OCI-LY7 (cell line): Measurements from ENCODE around the gene DTX4. TPM values are rescaled to one million over a fixed set of nuclear protein-coding genes. Genes with fewer than 3 reads are reported as not detected.
"Not testable (repeated sequence)": the region's sequence is repeated elsewhere in the genome, so short reads cannot be mapped to it uniquely, and the experiment has no call there.

Experiments
- Bru-seq: library from RNA; stranded (reverse); fragments of 400-500 nt; gene quantifications from one replicate; lab custom pipeline; 2021; lab: Mats Ljungman, UMichigan
- BruChase-seq, 2 experiments: library from RNA; stranded (reverse); fragments of 400-500 nt; gene quantifications; one replicate each; lab custom pipeline; 2021; lab: Mats Ljungman, UMichigan
- BruUV-seq: library from RNA; stranded (reverse); fragments of 400-500 nt; replicated peaks from 2 replicates; lab custom pipeline; 2021; lab: Mats Ljungman, UMichigan
- CTCF ChIA-PET: fragments of 300-600 bp; sonication (Branson Sonifier 250); formaldehyde crosslinking; loops from one replicate; lab custom pipeline; 2022; ENCODE audit warnings: antibody characterized with exemption; ENCODE audit not compliant: unreplicated experiment; lab: Charles Lee
- POLR2A ChIA-PET: fragments of 300-600 bp; sonication (Branson Sonifier 250); formaldehyde crosslinking; loops from one replicate; lab custom pipeline; 2022; ENCODE audit warnings: antibody characterized with exemption; lab: Charles Lee
- DNase-seq: peaks from one replicate; pipeline ENCODE4 v3.0.0-alpha.2; 2015; ENCODE audit warnings: low spot score
- H2AFZ ChIP-seq: fragments of 200-600 bp; sonication (generic), shearing (Covaris generic); 2 replicates; pipeline ENCODE4 v1.6.1; 2014; ENCODE audit warnings: mild to moderate bottlenecking, antibody characterized with exemption, low read length, moderate library complexity
- H3K27ac ChIP-seq: fragments of 200-600 bp; sonication (generic); 2 replicates; pipeline ENCODE4 v1.5.1; 2014; ENCODE audit warnings: mixed run types, low read depth, mild to moderate bottlenecking, moderate library complexity, low read length, inconsistent platforms; ENCODE audit not compliant: poor library complexity, severe bottlenecking
- H3K36me3 ChIP-seq: fragments of 200-600 bp; sonication (generic); 2 replicates; pipeline ENCODE4 v1.6.1; 2014; ENCODE audit warnings: mild to moderate bottlenecking, antibody characterized with exemption, low read length, moderate library complexity, mixed read lengths; ENCODE audit not compliant: insufficient read depth
- H3K4me1 ChIP-seq: fragments of 200-600 bp; sonication (generic); 2 replicates; pipeline ENCODE4 v1.5.1; 2014; ENCODE audit warnings: mild to moderate bottlenecking, low read length; ENCODE audit not compliant: insufficient read depth, poor library complexity, severe bottlenecking
- H3K4me2 ChIP-seq: fragments of 200-600 bp; sonication (generic); 2 replicates; pipeline ENCODE4 v1.6.1; 2014; ENCODE audit warnings: mild to moderate bottlenecking, low read length
- H3K4me3 ChIP-seq: fragments of 200-600 bp; sonication (generic); 2 replicates; pipeline ENCODE4 v1.5.1; 2014; ENCODE audit warnings: mild to moderate bottlenecking, low read depth, low read length; ENCODE audit not compliant: poor library complexity, severe bottlenecking
- H3K79me2 ChIP-seq: fragments of 200-600 bp; sonication (generic); 2 replicates; pipeline ENCODE4 v1.6.1; 2016; ENCODE audit warnings: low read depth, mild to moderate bottlenecking, low read length, moderate library complexity, mixed read lengths; ENCODE audit not compliant: insufficient read depth
- H3K9me2 ChIP-seq: fragments of 200-600 bp; sonication (generic); 2 replicates; pipeline ENCODE4 v1.6.1; 2016; ENCODE audit warnings: mild to moderate bottlenecking, low read length, mixed read lengths; ENCODE audit not compliant: insufficient read depth
- H3K9me3 ChIP-seq: fragments of 200-600 bp; sonication (generic); 2 replicates; pipeline ENCODE4 v1.6.1; 2014; ENCODE audit warnings: mild to moderate bottlenecking, mixed run types, low read length, mixed read lengths
- H4K20me1 ChIP-seq: fragments of 200-600 bp; sonication (generic); 2 replicates; pipeline ENCODE4 v1.6.1; 2014; ENCODE audit warnings: mild to moderate bottlenecking, antibody characterized with exemption, low read length, moderate library complexity, mixed read lengths; ENCODE audit not compliant: insufficient read depth
- EZH2phosphoT487 ChIP-seq: fragments of 200-600 bp; sonication (generic); IDR thresholded peaks from 2 replicates; pipeline ENCODE4 v1.6.1; 2018; ENCODE audit warnings: low read depth, borderline replicate concordance, mild to moderate bottlenecking, mixed run types, antibody characterized with exemption, low read length, moderate library complexity, mixed read lengths
- intact Hi-C: fragments of 100-400 bp; cut with micrococcal nuclease; formaldehyde crosslinking; loops from one replicate; pipeline ENCODE4 v1.10.0; 2022; ENCODE audit not compliant: unreplicated experiment
- long read RNA-seq: library from polyadenylated mRNA; stranded (forward); transcript quantifications from one replicate; pipeline ENCODE4 v2.0.0, GENCODE V29; 2022
- total RNA-seq, 2 experiments: library from RNA; depleted of rRNA in 1 of 2; stranded (reverse); fragments of >200 nt in 1 of 2; shearing (Covaris generic) in 1 of 2; gene quantifications; 2 replicates each; pipeline ENCODE4 v1.2.3, GENCODE V29; 2014 to 2022
- TF ChIP-seq, protein P1 (sequence below): fragments of 200-600 bp; sonication (generic); conservative IDR thresholded peaks from 2 replicates; pipeline ENCODE4 v1.5.1; 2014; ENCODE audit warnings: mild to moderate bottlenecking, antibody characterized with exemption, low read length, moderate library complexity, mixed read lengths

The DTX4 gene
- total RNA-seq (2014; rRNA removed; shearing (Covaris generic)) (0.70 and 1.4 TPM in 2 replicates), total RNA-seq (2022) (9.4 and 9.9 TPM in 2 replicates), Bru-seq, nascent RNA (percentile 55 among the genes with signal in this experiment), BruChase-seq, experiment 1, labeled RNA remaining after a 6-hour chase (percentile 41 among the genes with signal in this experiment), BruChase-seq, experiment 2, labeled RNA remaining after a 2-hour chase (percentile 51 among the genes with signal in this experiment)
- long read RNA-seq, full-length matches to known transcripts = 5 of 14 reads
- long read RNA-seq, partial matches to known transcripts = 3 of 14 reads
- long read RNA-seq, other reads (novel, unspliced or antisense) = 6 of 14 reads

DNA sequence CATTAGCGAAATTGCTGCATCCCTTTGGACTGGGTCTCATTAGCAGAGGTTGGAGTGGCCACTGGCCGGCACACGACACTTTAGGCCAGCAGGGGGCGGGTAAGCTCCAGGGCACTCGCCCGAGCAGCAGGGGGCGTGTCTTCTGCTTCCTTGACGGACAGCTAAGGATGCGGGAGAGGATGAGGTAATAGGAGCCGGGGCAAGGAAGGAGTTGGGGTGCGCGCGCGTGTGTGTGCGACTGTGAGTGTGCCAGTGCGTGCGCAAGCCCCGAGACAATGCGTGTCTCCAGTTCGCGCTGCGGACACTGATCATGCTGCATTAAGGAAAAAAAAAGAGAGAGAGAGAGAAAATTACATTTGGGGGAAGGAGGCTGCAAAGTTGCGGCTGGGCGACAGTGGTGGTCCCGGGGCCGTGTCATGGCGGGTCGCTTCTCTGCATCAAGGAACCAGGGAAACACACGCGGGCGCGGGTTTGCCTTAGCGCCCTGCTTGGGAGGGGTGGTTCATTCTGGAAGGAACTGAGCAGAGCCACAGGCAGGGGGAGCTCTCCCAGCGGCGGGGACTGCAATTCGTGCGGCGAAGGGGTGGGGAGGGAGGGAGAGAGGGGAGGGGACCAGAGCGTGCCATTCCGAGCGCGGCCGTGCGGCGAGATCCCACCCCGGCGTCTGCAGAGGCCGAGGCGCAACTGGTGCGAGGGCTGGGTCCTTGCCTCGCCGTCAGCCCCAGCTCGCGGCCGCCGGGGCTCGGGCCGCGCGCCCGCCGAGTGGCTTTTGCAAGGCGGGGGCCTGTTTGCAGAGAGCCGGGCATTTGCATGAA is at the start of gene DTX4:
DTX4 (plus strand) TSS at position 625 of the 815 bp plus-strand sequence. CDS start 464 bp downstream, outside the sequence.
- Histone ChIP-seq H3K9me2 (no peaks in the 10 kb centered on the region), H3K4me1 (peaks cover 11% of the 10 kb centered on the region), H2AFZ (peak within 1 kb of the TSS; percentile 95), H3K9me3 (no peaks in the 10 kb centered on the region), H3K4me3 (peak within 1 kb of the TSS; percentile 77), H3K27ac (peak within 1 kb of the TSS; percentile 31), H3K4me2 (peak within 1 kb of the TSS; percentile 100), H4K20me1 (no peaks in the 10 kb centered on the region), H3K36me3 (no peaks in the 10 kb centered on the region), H3K79me2 (no peaks in the 10 kb centered on the region)
- peak; percentile 92 for DNase-seq
- intact Hi-C loops = loop anchor here (1.0 kb wide), 3 partner anchors 37 to 259 kb away; no protein-coding TSS in a partner anchor
- no TSS peak for BruUV-seq
- POLR2A ChIA-PET = interaction anchor here (0.5 to 2.0 kb wide), 7 partner anchors 14 to 1917 kb away, joined by 3 to 7 read pairs (median 3); no protein-coding TSS in a partner anchor
- CTCF ChIA-PET = interaction anchor here (1.0 to 1.4 kb wide), 5 partner anchors 14 to 265 kb away, joined by 3 to 7 read pairs (median 3); partner anchors contain the start of gene OR5A1
- TF ChIP-seq EZH2phosphoT487 = no peak
- TF ChIP-seq, protein P1, sequence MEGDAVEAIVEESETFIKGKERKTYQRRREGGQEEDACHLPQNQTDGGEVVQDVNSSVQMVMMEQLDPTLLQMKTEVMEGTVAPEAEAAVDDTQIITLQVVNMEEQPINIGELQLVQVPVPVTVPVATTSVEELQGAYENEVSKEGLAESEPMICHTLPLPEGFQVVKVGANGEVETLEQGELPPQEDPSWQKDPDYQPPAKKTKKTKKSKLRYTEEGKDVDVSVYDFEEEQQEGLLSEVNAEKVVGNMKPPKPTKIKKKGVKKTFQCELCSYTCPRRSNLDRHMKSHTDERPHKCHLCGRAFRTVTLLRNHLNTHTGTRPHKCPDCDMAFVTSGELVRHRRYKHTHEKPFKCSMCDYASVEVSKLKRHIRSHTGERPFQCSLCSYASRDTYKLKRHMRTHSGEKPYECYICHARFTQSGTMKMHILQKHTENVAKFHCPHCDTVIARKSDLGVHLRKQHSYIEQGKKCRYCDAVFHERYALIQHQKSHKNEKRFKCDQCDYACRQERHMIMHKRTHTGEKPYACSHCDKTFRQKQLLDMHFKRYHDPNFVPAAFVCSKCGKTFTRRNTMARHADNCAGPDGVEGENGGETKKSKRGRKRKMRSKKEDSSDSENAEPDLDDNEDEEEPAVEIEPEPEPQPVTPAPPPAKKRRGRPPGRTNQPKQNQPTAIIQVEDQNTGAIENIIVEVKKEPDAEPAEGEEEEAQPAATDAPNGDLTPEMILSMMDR = peak; percentile 88

DNA sequence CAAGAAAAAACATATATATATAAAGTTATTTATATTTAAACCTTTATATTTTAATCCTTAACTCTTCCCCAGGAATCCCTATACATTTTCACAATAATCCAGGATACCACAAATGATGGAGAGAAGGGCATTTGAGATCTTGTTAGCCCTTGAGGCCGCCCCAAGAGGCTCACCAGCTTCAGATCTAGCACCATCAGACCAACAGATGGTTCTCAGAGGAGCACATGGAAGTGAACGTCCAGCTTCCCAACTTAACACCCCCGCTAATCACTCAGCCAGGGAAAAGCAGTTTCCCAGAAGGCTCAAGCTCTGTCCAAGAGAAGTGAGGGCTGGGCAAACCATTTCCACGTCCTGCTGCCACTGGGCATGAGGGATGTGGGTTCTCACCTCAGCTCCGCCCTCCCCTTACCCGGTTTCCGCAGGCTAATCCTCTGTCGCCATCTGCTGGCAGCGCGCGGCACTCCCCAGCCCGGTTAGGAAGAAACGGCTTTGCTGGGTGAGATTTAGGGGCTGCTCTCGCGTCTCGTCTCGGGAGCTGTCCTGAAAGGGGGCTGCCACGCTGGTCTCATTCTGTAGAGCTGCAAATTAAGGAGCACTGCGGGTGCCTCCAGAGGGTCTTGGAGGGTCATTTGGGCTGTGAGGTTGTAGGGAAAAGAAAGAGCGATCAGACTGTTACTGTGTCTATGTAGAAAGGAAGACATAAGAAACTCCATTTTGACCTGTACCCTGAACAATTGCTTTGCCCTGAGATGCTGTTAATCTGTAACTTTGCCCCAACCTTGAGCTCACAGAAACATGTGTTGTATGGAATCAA is 36.1 kb upstream of the DTX4 start:
- no peak overlapping the region for H3K4me3 ChIP-seq

DNA sequence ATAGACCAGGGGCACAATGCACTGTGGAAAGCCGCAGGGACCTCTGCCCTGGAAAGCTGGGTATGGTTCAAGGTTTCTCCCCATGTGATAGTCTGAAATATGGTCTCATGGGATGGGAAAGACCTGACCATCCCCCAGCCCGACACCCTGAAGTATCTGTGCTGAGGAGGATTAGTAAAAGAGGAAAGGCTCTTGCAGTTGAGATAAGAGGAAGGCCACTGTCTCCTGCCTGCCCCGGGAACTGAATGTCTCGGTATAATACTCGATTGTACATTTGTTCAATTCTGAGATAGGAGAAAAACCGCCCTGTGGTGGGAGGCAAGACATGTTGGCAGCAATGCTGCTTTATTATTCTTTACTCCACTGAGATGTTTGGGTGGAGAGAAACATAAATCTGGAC is 35.4 kb upstream of the DTX4 start:
- 0 out of 2 replicates have a peak overlapping the region, but pooled peaks have one; percentile 3 for H2AFZ ChIP-seq
- H3K9me2 ChIP-seq, DNase-seq, H3K4me3 ChIP-seq, H3K4me1 ChIP-seq, H3K79me2 ChIP-seq, H4K20me1 ChIP-seq, CTCF ChIA-PET, H3K27ac ChIP-seq, BruUV-seq: not testable (repeated sequence)
- intact Hi-C loops = loop anchor here (1.0 to 10.0 kb wide), 8 partner anchors 34 to 484 kb away; no protein-coding TSS in a partner anchor
- H3K36me3 ChIP-seq = peaks cover 38% of the 10 kb centered on the region
- peaks cover 28% of the 10 kb centered on the region for H3K9me3 ChIP-seq
- POLR2A ChIA-PET = interaction anchor here (1.7 kb wide), 1 partner anchor 28 kb away, joined by 3 read pairs; no protein-coding TSS in a partner anchor
- 0 out of 2 replicates have a peak overlapping the region, but pooled peaks have one; percentile 31 for H3K4me2 ChIP-seq

More for the DNA sequence above, 36.1 kb upstream of the DTX4 start:
- no peaks in the 10 kb centered on the region for H3K4me1 ChIP-seq
- no peaks in the 10 kb centered on the region for H3K9me2 ChIP-seq
- peaks cover 35% of the 10 kb centered on the region for H3K9me3 ChIP-seq
- no peaks in the 10 kb centered on the region for H3K79me2 ChIP-seq
- CTCF ChIA-PET = interaction anchor here (0.7 to 1.1 kb wide), 3 partner anchors 20 to 78 kb away, joined by 3 to 4 read pairs (median 4); no protein-coding TSS in a partner anchor
- H2AFZ ChIP-seq = 0 out of 2 replicates have a peak overlapping the region, but pooled peaks have one; percentile 3
- H3K27ac ChIP-seq = no peak overlapping the region
- intact Hi-C loops = loop anchor here (1.0 to 10.0 kb wide), 8 partner anchors 33 to 484 kb away; no protein-coding TSS in a partner anchor
- peak overlapping the region; percentile 31; the same call in 1 of the 2 replicates for H3K4me2 ChIP-seq
- no peak for TF ChIP-seq EZH2phosphoT487
- TF ChIP-seq, protein P1 = peak; percentile 97
- no peaks in the 10 kb centered on the region for H4K20me1 ChIP-seq
- peaks cover 45% of the 10 kb centered on the region for H3K36me3 ChIP-seq
- DNase-seq = peak; percentile 84
- no TSS peak for BruUV-seq
- POLR2A ChIA-PET = interaction anchor here (0.6 to 1.7 kb wide), 2 partner anchors 28 to 110 kb away, joined by 3 to 4 read pairs; no protein-coding TSS in a partner anchor
